ENCODE results near the gene NSMF.

DNA sequence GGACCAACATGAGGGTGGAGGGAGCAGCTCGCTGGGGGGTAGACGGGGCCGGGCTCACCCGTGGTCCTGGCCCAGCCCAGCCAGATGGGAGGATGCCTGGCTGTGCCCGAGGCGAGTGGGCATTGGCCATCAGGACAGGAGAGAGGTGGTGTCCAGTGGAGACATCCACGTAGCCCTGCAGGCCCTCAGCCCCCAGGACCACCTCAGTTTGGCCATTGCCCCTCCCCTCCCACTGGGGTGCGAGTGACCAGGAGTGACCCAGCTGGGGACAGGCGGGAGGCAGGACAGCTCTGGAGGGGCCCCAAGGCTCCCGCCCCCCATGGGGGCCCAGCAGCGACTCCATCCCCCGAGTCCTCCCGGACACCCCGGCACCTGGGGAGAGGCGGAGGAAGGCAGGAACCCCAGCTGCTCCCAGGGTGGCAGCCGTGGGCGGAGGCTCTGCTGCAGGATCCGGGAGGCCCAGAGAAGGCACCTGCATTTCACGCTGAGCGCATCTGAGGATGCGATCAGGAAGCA lies 27.7 kb downstream of the NSMF start:
- TF ChIP-seq ETS1 (IDR thresholded peaks at IDR 0.05), result no peak
- no peak for TF ChIP-seq CTCF (conservative IDR thresholded peaks at IDR 0.05; ENCODE audit: low read depth in 2 of 2)
- no peak for TF ChIP-seq REST (IDR thresholded peaks at IDR 0.05; ENCODE audit: unreplicated experiment)
- no peak for TF ChIP-seq POLR2AphosphoS5 (IDR thresholded peaks at IDR 0.05; ENCODE audit: low read depth)
